Measurements from ENCODE around the gene TAF1D.
A peak's percentile ranks its signal among the peaks of the same experiment; 100 is the strongest.

DNA sequence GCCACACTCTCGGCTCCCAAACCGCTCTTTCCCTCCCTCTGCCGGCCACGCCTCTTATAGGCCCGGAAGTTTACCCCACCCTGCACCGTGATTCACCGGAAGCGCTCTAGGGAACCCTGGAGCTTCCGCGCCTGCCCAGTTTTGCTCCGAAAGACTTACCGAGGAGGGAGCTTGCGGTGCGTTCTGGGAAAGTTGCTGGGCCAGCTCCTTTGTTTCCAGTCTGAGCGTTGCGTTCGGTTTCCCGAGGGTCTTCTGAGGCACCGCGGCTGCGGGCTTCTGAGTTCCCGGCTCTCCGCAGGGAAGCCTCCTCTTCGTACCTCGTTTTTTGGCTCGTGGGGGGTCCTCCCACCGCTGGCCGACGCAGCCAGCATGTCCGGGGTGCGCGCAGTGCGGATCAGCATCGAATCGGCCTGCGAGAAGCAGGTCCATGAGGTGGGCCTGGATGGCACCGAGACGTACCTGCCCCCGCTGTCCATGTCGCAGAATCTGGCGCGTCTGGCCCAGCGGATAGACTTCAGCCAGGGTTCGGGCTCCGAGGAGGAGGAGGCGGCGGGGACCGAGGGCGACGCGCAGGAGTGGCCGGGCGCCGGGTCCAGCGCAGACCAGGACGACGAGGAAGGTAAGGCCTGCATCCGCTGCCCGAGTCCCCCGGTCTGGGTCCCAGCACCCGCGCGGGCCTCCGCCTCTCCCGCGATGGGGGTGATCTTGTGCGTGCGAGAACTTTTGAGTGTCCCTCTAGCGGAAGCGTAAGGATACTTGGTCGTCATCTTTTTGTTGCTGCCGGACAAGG, 43.0 kb upstream of the TAF1D start, which contains the start of gene MED17:
- TF ChIP-seq EZH2 (IDR thresholded peaks at IDR 0.05; ENCODE audit: borderline replicate concordance, low read depth, low read length, poor library complexity, severe bottlenecking) = no peak
- TF ChIP-seq, protein P1, sequence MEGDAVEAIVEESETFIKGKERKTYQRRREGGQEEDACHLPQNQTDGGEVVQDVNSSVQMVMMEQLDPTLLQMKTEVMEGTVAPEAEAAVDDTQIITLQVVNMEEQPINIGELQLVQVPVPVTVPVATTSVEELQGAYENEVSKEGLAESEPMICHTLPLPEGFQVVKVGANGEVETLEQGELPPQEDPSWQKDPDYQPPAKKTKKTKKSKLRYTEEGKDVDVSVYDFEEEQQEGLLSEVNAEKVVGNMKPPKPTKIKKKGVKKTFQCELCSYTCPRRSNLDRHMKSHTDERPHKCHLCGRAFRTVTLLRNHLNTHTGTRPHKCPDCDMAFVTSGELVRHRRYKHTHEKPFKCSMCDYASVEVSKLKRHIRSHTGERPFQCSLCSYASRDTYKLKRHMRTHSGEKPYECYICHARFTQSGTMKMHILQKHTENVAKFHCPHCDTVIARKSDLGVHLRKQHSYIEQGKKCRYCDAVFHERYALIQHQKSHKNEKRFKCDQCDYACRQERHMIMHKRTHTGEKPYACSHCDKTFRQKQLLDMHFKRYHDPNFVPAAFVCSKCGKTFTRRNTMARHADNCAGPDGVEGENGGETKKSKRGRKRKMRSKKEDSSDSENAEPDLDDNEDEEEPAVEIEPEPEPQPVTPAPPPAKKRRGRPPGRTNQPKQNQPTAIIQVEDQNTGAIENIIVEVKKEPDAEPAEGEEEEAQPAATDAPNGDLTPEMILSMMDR (conservative IDR thresholded peaks at IDR 0.05; ENCODE audit: low read depth, low read length) = peak; percentile 53

Measured in A673 (cell line).